K562 (cell line): ENCODE measurements around the gene APOM. TPM values are rescaled to one million over a fixed set of nuclear protein-coding genes. Genes with fewer than 3 reads are reported as not detected.
A peak's percentile ranks its signal among the peaks of the same experiment; 100 is the strongest.

Source experiments
- CAMTA2 ChIP-seq: fragments of 250-450 bp; sonication (Bioruptor Pico); conservative IDR thresholded peaks from 2 replicates; pipeline ENCODE4 v1.5.1; 2022
- CEBPG ChIP-seq, 3 experiments: fragments of 200-800 bp in 1 of 3; sonication (Bioruptor generic) in 1 of 3; sonication (generic) in 1 of 3; formaldehyde crosslinking in 1 of 3; IDR thresholded peaks in 2 of 3; conservative IDR thresholded peaks in 1 of 3; 2 replicates each; pipeline versions ENCODE4 v1.6.1 to v1.8.0; 2016 to 2022; ENCODE audit warnings: missing compliant biosample characterization in 2 of 3, missing genetic modification characterization in 2 of 3, mild to moderate bottlenecking in 1 of 3, missing genetic modification reagents in 1 of 3
- DNMT1 ChIP-seq: fragments of 450-650 bp; IDR thresholded peaks from 2 replicates; pipeline ENCODE4 v1.6.1; 2016; ENCODE audit warnings: antibody characterized with exemption, mild to moderate bottlenecking
- DPF2 ChIP-seq: fragments of 450-650 bp; IDR thresholded peaks from 2 replicates; pipeline ENCODE4 v1.6.1; 2016
- GATAD2A ChIP-seq: fragments of 450-650 bp; IDR thresholded peaks from 2 replicates; pipeline ENCODE4 v1.6.1; 2017
- HMGXB4 ChIP-seq: sonication (generic); formaldehyde crosslinking; IDR thresholded peaks from 2 replicates; pipeline ENCODE4 v1.8.1; 2023; ENCODE audit warnings: mild to moderate bottlenecking, missing genetic modification reagents
- MIER1 ChIP-seq: fragments of 450-650 bp; IDR thresholded peaks from 2 replicates; pipeline ENCODE4 v1.6.1; 2016; ENCODE audit warnings: antibody characterized with exemption, mild to moderate bottlenecking, low read depth
- MYNN ChIP-seq, 2 experiments: sonication (generic); formaldehyde crosslinking in 1 of 2; IDR thresholded peaks; 2 replicates each; pipeline versions ENCODE4 v1.5.0 to v1.6.1; 2016 to 2020; ENCODE audit warnings: antibody characterized with exemption in 1 of 2, missing genetic modification reagents in 1 of 2
- NR0B1 ChIP-seq: fragments of 450-650 bp; IDR thresholded peaks from one replicate; pipeline ENCODE4 v1.6.1; 2018; ENCODE audit warnings: mild to moderate bottlenecking, moderate library complexity; ENCODE audit not compliant: partially characterized antibody
- NR1H2 ChIP-seq: sonication (generic); formaldehyde crosslinking; IDR thresholded peaks from 2 replicates; pipeline ENCODE4 v1.4.0; 2020; ENCODE audit warnings: mild to moderate bottlenecking, missing genetic modification reagents
- SIN3B ChIP-seq: fragments of 450-650 bp; IDR thresholded peaks from 2 replicates; pipeline ENCODE4 v1.6.1; 2017; ENCODE audit warnings: low read depth, mild to moderate bottlenecking, moderate library complexity
- SMAD2 ChIP-seq: fragments of 150-350 bp; IDR thresholded peaks from 2 replicates; pipeline ENCODE4 v1.6.1; 2014; ENCODE audit warnings: low read depth, mild to moderate bottlenecking, low read length
- SMAD4 ChIP-seq: fragments of 250-450 bp; sonication (Bioruptor Pico); conservative IDR thresholded peaks from 2 replicates; pipeline ENCODE4 v1.8.0; 2021; ENCODE audit warnings: inconsistent platforms, mild to moderate bottlenecking, moderate library complexity
- SMARCE1 ChIP-seq: fragments of 450-650 bp; IDR thresholded peaks from 2 replicates; pipeline ENCODE4 v1.7.1; 2016; ENCODE audit warnings: mild to moderate bottlenecking
- SP2 ChIP-seq: IDR thresholded peaks from 2 replicates; pipeline ENCODE4 v1.6.1; 2011; ENCODE audit warnings: mild to moderate bottlenecking, low read depth, low read length, moderate library complexity; ENCODE audit not compliant: poor library complexity, severe bottlenecking; ENCODE audit errors: extremely low read depth
- ZC3H4 ChIP-seq: sonication (generic); formaldehyde crosslinking; IDR thresholded peaks from 2 replicates; pipeline ENCODE4 v1.9.0; 2021; ENCODE audit warnings: missing genetic modification reagents, borderline replicate concordance
- ZNF277 ChIP-seq: fragments of 250-450 bp; sonication (Bioruptor Pico); IDR thresholded peaks from 2 replicates; pipeline ENCODE4 v1.8.0; 2022; ENCODE audit warnings: inconsistent platforms, mild to moderate bottlenecking, moderate library complexity, borderline replicate concordance
- ZNF699 ChIP-seq: fragments of 250-450 bp; sonication (Bioruptor Pico); IDR thresholded peaks from 2 replicates; pipeline ENCODE4 v1.8.0; 2021; ENCODE audit warnings: mild to moderate bottlenecking, moderate library complexity; ENCODE audit not compliant: insufficient replicate concordance
- polyA plus RNA-seq, 8 experiments: library from polyadenylated mRNA; depleted of rRNA in 4 of 8; stranded (reverse) in 5 of 8; unstranded in 3 of 8; fragments of >200 nt; fragmentation: Nextera tagmentation in 2 of 8; fragmentation: Illumina TruSeq in 1 of 8; extraction: Ambion mirVana in 2 of 8; extraction: Trizol in 1 of 8; gene quantifications; 2 replicates each; pipeline versions ENCODE4 v1.2.1 to v1.2.3, GENCODE V29; 2011 to 2014; ENCODE audit warnings: inconsistent platforms in 1 of 8, missing spikeins in 1 of 8
- total RNA-seq, 7 experiments: library from RNA; depleted of rRNA in 6 of 7; stranded (reverse); fragments of >200 nt in 6 of 7; fragmentation: Illumina TruSeq in 2 of 7; extraction: Trizol in 2 of 7; gene quantifications; 2 replicates each; pipeline versions ENCODE4 v1.2.1 to v1.2.3, GENCODE V29; 2011 to 2021; ENCODE audit warnings: low replicate concordance in 1 of 7

Gene APOM
- total and polyA plus RNA-seq, 9 of the 15 experiments (the other 6 are each of a cell fraction or from before 2014, with no cell fraction given) = 5.7 to 24.3 (median 10.4) TPM

- TF ChIP-seq ZNF277 (CRISPR knock-in tag) (no peak), CEBPG (CRISPR knock-in tag; IDR thresholded peaks at IDR 0.05) (peak; percentile 99), CEBPG (tag; conservative IDR thresholded peaks at IDR 0.05 in 1 of 2, IDR thresholded peaks at IDR 0.05 in 1 of 2) (peak; percentile 99 to 100), NR1H2 (0 out of 2 replicates have a peak, but pooled peaks have one; percentile 60), DPF2 (peak; percentile 86), NR0B1 (no peak), GATAD2A (no peak), SP2 (no peak), CAMTA2 (CRISPR knock-in tag) (no peak), SMAD2 (no peak), MYNN (IDR thresholded peaks at IDR 0.05) (0 out of 2 replicates have a peak, but pooled peaks have one; percentile 79), MYNN (CRISPR knock-in tag; IDR thresholded peaks at IDR 0.05) (no peak), HMGXB4 (CRISPR knock-in tag) (no peak; the same call in none of the 2 replicates), MIER1 (no peak; the same call in 1 of the 2 replicates), SMAD4 (CRISPR knock-in tag) (peak; percentile 39; the same call in 1 of the 2 replicates), DNMT1 (0 out of 2 replicates have a peak, but pooled peaks have one; percentile 60), ZC3H4 (peak; percentile 80; the same call in 1 of the 2 replicates), SMARCE1 (no peak; the same call in 1 of the 2 replicates), SIN3B (peak; percentile 66; the same call in 1 of the 2 replicates), ZNF699 (CRISPR knock-in tag) (no peak)
Observed at GRCh38 chr6:31702819-31703716, 47.4 kb downstream of the APOM start, which contains the start of gene ABHD16A (continued).
